Testis (tissue), 3 donors: ENCODE measurements around the gene PRKAR2B. TPM values are rescaled to one million over a fixed set of nuclear protein-coding genes. Genes with fewer than 3 reads are reported as not detected.

ENCODE experiments used
- DNase-seq: peaks from one replicate; pipeline ENCODE4 v3.0.0-alpha.2; 2019
- H3K27ac ChIP-seq, 2 donors: fragments of 200-600 bp; sonication (generic); one replicate each; pipeline ENCODE4 v1.5.1; 2019
- H3K27me3 ChIP-seq: fragments of 200-600 bp; sonication (generic); one replicate; pipeline ENCODE4 v1.5.1; 2019
- H3K36me3 ChIP-seq: fragments of 200-600 bp; sonication (generic); one replicate; pipeline ENCODE4 v1.5.1; 2017; ENCODE audit warnings: low read depth; ENCODE audit errors: missing control alignments
- H3K4me1 ChIP-seq: fragments of 200-600 bp; sonication (generic); one replicate; pipeline ENCODE4 v1.5.1; 2019
- H3K4me3 ChIP-seq, 2 donors: fragments of 200-600 bp; sonication (generic); one replicate each; pipeline ENCODE4 v1.5.1; 2017 to 2019
- H3K9me3 ChIP-seq: fragments of 200-600 bp; sonication (generic); one replicate; pipeline ENCODE4 v1.5.1; 2017
- POLR2A ChIP-seq: fragments of 450-650 bp; IDR thresholded peaks from one replicate; pipeline ENCODE4 v1.6.1; 2017; ENCODE audit warnings: antibody characterized with exemption, mild to moderate bottlenecking, moderate library complexity
- WGBS, 2 donors: methylation state at CpG; one replicate each; pipeline ENCODE4 v1.1.5; 2018; 5-methylcytosine and 5-hydroxymethylcytosine counted together
- intact Hi-C: fragments of 100-400 bp; cut with DNase I; formaldehyde crosslinking; loops from one replicate; pipeline ENCODE4 v1.15.1; 2023; ENCODE audit warnings: low total_unique reads
- polyA plus RNA-seq: library from polyadenylated mRNA; stranded (reverse); fragments of 350-450 nt; fragmentation: Illumina TruSeq; extraction: RNeasy Lipid Tissue Mini Kit (QIAGEN cat#74804); gene quantifications from one replicate; pipeline ENCODE4 v1.2.3, GENCODE V29; 2014; ENCODE audit warnings: low read depth, low replicate concordance; ENCODE audit not compliant: insufficient read depth
- total RNA-seq, 2 donors: library from RNA; depleted of rRNA; stranded (reverse); fragments of >200 nt; gene quantifications; one replicate each; pipeline ENCODE4 v1.2.3, GENCODE V29; 2016
- TF ChIP-seq, protein P1 (sequence below), 3 experiments: fragments of 450-650 bp in 2 of 3; fragments of 200-600 bp in 1 of 3; sonication (generic) in 1 of 3; IDR thresholded peaks; one replicate each; pipeline ENCODE4 v1.5.1; 2016 to 2019; ENCODE audit warnings: antibody characterized with exemption in 3 of 3, mild to moderate bottlenecking in 2 of 3, moderate library complexity in 1 of 3

PRKAR2B gene
- total and polyA plus RNA-seq, 3 donors from 2014 or later, result 51.7 to 81.8 (median 66.3) TPM

- Histone ChIP-seq H3K36me3 (no peaks in the 10 kb centered on the region), H3K4me3 (no peak overlapping the region), H3K4me1 (no peaks in the 10 kb centered on the region), H3K27ac (no peak overlapping the region), H3K27me3 (no peaks in the 10 kb centered on the region), H3K9me3 (no peaks in the 10 kb centered on the region)
- TF ChIP-seq, protein P1, sequence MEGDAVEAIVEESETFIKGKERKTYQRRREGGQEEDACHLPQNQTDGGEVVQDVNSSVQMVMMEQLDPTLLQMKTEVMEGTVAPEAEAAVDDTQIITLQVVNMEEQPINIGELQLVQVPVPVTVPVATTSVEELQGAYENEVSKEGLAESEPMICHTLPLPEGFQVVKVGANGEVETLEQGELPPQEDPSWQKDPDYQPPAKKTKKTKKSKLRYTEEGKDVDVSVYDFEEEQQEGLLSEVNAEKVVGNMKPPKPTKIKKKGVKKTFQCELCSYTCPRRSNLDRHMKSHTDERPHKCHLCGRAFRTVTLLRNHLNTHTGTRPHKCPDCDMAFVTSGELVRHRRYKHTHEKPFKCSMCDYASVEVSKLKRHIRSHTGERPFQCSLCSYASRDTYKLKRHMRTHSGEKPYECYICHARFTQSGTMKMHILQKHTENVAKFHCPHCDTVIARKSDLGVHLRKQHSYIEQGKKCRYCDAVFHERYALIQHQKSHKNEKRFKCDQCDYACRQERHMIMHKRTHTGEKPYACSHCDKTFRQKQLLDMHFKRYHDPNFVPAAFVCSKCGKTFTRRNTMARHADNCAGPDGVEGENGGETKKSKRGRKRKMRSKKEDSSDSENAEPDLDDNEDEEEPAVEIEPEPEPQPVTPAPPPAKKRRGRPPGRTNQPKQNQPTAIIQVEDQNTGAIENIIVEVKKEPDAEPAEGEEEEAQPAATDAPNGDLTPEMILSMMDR (IDR thresholded peaks at IDR 0.05), result no peak
- no peak for TF ChIP-seq POLR2A
- WGBS, 2 donors, result 77 to 82% methylated on average over 1 of the region's 1 CpG
- intact Hi-C loops, result no loop called here
- DNase-seq, result no peak
Observed at GRCh38 chr7:107100824-107101223, 56.3 kb downstream of the PRKAR2B start.

DNA sequence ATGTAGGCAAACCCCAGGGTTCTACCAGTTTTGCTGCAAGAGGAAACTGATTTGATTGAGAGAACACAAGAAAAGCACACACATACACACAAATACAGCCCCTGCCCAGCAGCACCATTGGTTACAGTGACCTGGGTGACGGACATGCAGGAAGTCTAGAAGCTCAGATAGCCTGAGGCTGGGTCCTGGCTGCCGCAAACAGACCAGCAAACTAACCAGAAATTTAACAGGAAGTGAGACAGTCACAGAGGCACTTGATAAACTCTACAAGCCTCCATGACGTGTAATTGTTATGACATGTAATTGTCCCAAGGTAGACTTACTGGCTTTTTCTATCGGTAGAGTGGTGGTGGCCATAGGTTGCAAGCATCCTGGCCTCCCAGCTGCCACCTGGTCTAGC is 58.9 kb downstream of the PRKAR2B start:
- no peaks in the 10 kb centered on the region for H3K9me3 ChIP-seq
- H3K4me3 ChIP-seq, result no peak overlapping the region
- H3K27ac ChIP-seq, result no peak overlapping the region
- H3K4me1 ChIP-seq, result no peaks in the 10 kb centered on the region
- intact Hi-C loops, result no loop called here
- no peaks in the 10 kb centered on the region for H3K27me3 ChIP-seq
- WGBS, 2 donors, result 84 to 90% methylated on average over 4 of the region's 4 CpGs
- no peak for DNase-seq
- no peaks in the 10 kb centered on the region for H3K36me3 ChIP-seq
- TF ChIP-seq POLR2A, result no peak
- TF ChIP-seq, protein P1 (IDR thresholded peaks at IDR 0.05), result no peak

DNA sequence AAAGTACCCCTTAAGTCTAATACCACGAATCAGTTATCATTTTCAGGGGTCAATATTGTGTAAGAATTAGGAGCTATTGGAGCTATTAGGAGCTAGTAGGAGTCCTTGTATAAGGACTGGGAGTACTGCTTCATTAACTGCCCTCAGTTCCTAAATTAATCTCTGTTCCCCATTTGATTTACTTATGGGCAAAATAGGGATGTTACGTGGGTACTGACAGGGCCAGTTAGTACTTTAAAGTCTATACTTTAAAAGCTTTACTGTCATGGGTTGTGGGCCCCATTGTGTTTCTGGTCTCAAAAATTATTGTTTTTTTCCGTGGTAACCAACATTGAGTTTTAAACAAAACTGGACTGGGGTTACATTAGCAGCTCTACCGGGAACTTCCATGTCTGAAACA is 60.3 kb downstream of the PRKAR2B start:
- Histone ChIP-seq H3K27ac (no peak overlapping the region), H3K4me3 (no peak overlapping the region), H3K4me1 (no peaks in the 10 kb centered on the region), H3K9me3 (no peaks in the 10 kb centered on the region), H3K36me3 (no peaks in the 10 kb centered on the region), H3K27me3 (no peaks in the 10 kb centered on the region)
- intact Hi-C loops, result no loop called here
- no peak for DNase-seq
- WGBS, 2 donors, result 84 to 91% methylated on average over 4 of the region's 4 CpGs
- no peak for TF ChIP-seq POLR2A
- TF ChIP-seq, protein P1 (IDR thresholded peaks at IDR 0.05), result no peak

DNA sequence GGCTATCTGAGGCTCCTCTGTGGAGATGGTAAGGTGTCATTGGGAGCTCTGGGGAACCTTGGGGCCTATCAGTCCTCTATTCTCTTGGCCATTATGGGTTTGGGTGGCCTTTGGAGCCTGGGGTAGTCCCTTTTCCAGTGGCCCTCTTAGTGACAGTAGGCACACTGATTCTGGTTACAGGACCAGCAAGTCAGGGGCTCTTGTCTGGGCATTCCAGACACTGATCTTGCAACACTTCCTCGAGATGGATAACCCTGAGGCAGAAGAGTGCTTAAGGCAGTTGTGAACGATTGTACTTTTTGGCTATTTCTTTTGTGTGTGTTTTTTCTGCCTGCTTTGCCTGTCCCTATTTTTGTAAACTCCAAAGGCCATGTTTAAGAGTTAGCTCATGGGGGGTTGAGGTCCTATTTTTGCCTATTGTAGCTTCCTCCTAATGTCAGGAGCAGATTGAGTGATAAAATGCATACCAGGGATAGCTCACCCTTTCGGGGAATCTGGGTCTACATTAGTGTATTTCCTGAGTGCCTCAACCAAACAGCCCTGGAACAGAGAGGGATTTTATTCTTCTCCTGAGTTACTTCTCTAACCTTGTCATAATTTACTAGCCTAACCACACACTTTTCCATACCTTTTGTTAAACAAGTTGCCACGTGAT is 61.2 kb downstream of the PRKAR2B start:
- Histone ChIP-seq H3K27ac (no peak overlapping the region), H3K4me3 (no peak overlapping the region), H3K4me1 (no peaks in the 10 kb centered on the region), H3K27me3 (no peaks in the 10 kb centered on the region), H3K9me3 (no peaks in the 10 kb centered on the region), H3K36me3 (no peaks in the 10 kb centered on the region)
- intact Hi-C loops, result no loop called here
- no peak for DNase-seq
- TF ChIP-seq, protein P1 (IDR thresholded peaks at IDR 0.05), result no peak
- no peak for TF ChIP-seq POLR2A
- 80 to 87% methylated on average over 4 of the region's 4 CpGs for WGBS, 2 donors

GRCh38 chr7:107108793-107109371 is 64.4 kb downstream of the PRKAR2B start:
- intact Hi-C loops, result no loop called here
- no peak overlapping the region for H3K4me3 ChIP-seq
- H3K36me3 ChIP-seq, result no peaks in the 10 kb centered on the region
- H3K27me3 ChIP-seq, result no peaks in the 10 kb centered on the region
- no peaks in the 10 kb centered on the region for H3K9me3 ChIP-seq
- TF ChIP-seq, protein P1 (IDR thresholded peaks at IDR 0.05), result no peak
- TF ChIP-seq POLR2A, result no peak
- H3K4me1 ChIP-seq, result no peaks in the 10 kb centered on the region
- no peak for DNase-seq
- no peak overlapping the region for H3K27ac ChIP-seq
